ENCODE data around the gene ADAM19.

ADAM19 gene

DNA sequence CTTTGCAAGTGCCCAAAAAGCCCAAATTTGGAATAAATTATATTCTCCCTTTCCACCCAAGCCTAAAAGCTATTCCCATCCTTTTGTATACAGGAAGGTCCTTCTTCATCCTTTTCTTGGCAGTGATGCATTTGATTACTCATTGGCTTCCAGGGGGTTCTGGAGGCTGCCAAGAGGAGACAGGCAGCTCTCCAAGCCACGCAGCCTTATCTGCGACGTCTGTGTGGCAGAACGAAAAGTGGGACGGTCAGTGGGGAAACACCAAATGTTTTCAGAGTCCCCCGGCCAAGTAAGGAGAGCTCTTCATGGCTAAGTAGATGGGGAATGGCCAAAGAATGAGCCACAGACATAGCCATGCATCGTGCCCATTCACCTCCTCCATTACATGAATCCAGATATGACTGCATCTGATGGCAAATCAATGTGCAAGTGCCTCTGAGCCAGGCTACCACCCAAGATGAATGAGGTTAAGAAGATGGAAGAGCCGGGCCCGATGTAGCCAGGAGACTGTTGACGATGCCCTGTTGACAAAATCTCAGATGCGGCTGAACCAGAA, 12.1 kb downstream of the ADAM19 start:
- DNase-seq (ENCODE audit: low read depth): no peak

DNA sequence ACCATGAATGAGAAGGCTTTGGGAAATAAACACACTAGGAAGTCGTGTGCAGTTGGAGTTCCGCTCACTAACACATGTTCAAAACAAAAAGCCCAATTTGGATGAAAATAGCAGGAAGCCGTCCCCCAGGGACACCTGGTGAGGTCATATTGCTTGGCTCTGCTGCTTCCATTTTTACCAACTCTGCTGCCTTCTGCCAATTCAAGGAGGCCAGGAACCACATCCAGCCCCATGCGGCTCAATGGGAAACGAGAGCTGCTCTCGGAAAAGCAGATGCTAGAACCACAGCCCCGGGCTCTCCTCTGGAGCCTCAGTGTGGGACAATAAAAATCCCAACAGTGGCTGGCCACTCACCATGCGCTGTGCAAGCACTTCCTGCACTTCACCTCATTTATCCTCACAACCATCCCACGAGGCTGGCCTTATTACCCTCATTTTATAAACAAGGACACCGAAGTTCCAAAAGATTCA, 13.4 kb downstream of the ADAM19 start:
- no peak for DNase-seq (ENCODE audit: low read depth)

DNA sequence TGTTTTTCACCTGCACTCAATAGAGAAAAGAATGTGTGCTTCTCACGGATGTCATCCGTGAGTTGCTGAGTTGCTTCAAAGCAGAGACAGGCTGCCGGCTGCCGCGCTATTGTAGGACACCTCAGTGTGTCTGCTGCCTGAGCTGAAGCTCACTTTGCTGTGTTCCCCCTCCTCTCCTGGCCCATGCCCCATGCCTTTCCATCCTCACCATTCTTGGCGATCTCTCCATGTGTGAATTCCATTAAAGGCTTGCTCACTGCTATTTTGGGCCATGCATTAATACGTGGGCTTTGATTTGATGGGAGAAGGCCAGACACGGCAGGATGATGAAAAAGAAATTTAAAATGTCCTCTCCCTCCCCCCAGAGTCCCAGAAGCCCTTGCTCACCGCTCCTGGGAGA, 14.5 kb downstream of the ADAM19 start:
- no peak for DNase-seq (ENCODE audit: low read depth)

DNA sequence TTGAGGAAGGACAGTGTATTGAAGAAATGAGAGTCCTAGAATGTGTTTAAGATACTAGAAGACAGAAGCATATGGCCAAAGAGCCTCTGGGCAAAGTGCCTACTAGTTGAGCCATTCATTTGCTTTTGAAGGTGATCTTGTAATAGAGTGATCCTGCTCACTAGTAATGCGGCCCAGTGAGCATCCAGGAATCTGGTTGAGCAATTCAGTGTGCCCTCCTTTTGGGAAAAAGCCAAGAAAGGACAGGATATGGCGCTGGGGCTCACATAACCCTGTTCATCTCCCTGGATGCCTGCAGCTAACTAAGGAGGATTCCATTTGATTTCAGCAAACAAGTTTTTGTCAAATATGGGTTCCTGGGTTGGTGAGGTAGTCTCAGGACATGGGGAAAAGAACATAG, 16.3 kb downstream of the ADAM19 start:
- DNase-seq (ENCODE audit: low read depth): no peak

DNA sequence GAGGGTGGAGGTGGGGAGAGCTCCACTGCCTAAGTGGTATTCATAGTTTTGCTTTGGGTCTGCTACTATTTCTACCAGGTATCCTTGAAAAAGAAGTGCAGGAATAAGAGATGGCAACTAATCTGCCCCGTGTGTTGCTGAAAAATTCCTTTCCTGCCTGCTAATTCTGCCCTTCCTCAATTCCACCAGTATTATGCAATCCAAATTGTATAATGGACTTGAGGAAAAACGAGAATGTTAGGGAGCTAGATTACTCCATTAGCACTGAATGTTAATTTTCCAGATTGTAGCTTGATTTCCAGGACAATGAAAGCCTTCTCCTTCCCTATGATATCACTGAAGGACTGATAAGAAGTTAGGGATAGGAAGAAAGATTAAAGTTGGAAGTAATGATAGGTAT, 16.9 kb downstream of the ADAM19 start:
- DNase-seq (ENCODE audit: low read depth): no peak

DNA sequence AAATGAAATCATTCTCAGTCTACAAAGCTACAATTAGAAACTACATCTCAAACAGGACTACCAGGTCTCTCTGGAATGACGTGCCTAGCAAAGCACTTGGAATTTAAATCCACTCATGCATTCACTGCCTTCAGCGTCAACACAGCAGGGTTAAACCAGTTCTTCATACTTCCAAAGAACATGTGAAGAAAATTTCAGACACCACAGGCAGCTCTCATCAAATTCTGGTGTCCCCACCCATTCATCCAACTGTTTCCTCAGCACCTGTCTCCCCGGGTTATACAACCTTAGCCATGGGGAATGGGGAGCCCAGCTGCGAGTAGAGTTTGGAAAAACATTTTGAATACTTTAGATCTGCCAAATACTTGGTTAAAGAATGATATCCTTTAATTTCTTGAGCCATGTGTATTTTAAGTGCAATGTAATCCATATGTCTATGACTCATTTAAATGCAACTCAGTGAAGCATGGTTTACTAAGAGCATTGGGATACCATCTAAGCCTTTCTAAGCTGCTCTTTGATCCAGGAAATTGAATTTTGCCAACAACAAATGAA, 17.5 kb downstream of the ADAM19 start:
- no peak for DNase-seq (ENCODE audit: low read depth)

DNA sequence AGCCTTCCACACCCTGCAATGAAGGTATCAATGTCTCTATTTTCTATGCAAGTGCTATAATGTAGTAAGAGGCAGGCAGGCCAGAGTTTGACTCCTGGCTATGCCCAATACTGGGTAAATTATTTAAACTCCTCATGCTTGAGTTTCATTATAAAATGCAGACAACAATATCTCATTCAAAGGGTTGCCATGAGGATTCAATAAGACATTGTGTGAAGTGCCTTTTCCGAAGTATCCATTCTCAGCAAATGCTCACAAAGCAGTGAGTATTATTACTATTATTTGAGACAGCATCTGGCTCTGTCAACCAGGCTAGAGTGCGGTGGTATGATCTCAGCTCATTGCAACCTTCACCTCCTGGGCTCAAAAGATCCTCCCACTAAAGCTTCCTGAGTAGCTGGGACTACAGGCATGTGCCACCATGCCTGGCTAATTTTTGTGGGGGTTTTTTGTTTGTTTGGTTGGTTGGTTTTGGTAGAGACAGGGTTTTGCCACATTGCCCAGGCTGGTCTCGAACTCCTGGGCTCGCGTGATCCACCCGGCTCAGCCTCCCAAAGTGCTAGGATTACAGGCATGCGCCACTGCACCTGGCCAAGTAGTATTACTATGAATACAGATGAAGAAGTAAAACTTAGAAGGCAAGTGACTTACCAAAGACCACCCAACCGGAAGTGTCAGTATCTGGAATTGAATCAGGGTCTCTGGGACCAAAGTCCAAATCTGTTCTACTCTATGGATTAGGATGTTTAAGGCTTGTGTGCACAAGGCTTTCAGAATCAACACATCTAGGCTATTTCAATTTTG, 18.8 kb downstream of the ADAM19 start:
- no peak for DNase-seq (ENCODE audit: low read depth)

DNA sequence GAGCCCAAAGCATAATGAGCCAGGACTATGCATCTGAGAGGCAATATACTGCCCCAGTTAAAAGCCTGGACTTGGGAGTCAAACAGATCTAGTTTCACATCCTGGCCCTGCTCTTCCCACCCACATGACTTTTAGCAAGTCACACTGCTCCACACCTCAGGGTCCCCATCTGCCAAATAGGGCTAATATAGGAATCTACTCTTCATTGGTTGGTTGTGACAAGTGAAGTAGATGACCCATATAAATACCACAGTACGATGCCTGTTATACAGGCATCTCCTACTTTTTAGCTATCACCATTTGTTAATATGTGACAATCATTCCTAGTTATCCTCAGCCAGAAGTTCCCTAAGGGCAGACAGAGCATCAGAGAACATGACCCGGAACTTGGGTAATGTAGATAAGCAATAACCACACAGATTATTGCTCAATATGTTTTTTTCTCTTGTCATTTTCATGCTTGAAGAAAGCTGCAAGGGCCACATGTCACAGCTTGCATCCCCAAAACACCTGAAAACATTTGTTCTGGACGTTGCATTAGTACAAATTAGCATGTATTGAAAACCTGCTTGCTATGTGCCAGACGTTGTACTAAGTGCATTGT, 20.4 kb downstream of the ADAM19 start:
- DNase-seq (ENCODE audit: low read depth): no peak

DNA sequence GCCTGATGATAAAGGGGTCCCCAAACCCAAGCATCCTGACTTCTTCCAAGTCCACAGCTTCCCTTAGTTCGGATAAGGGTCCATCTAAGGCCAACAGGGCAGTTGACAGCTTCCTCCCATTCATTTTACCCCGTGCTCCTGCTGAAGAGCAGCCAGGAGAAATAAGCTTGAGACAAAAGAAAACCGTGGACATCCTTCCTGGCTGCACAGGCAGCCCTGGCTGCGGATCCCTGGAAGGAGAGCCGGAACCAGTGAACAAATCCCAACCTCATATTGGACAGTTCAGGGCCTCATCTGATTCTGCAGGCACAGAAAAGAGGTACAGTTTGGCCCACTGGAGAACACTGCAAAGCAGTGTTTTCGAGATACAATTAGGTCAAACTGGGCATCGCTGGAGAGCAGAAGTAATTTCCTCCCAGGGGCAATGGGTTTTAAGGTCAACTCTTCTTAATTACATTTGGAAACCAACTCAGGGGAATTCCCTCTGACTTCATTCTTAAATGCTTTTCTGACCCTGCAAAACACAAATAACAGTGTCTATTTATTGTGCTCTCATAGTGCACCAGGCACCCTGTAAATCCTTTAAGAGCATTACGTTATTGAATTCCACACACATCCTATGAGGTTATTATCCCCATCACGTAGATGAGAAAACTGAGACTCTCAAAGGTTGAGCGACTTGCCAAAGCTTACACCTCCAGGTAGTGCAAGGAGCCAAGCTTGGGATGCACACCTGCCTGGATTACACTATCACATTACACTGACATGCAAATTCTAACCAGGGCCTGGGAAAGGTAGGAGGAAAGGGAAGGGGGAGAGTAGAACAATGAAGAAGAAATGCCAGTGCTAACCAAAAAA, 21.2 kb downstream of the ADAM19 start:
- DNase-seq (ENCODE audit: low read depth): no peak

DNA sequence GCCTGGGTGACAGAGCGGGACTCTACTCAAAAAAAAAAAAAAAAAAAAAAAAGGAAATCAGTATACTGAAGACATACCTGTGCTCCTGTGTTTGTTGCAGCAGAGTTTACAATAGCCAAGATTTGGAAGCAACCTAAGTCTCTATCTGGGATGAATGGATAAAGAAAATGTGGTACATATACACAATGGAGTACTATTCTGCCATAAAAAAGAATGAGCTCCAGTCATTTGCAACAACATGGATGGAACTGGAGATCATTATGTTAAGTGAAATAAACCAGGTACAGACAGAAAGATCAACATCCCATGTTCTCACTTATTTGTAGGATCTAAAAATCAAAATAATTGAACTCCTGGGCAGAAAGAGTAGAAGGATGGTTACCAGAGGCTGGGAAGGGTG, 22.9 kb downstream of the ADAM19 start:
- DNase-seq (ENCODE audit: low read depth): no peak

DNA sequence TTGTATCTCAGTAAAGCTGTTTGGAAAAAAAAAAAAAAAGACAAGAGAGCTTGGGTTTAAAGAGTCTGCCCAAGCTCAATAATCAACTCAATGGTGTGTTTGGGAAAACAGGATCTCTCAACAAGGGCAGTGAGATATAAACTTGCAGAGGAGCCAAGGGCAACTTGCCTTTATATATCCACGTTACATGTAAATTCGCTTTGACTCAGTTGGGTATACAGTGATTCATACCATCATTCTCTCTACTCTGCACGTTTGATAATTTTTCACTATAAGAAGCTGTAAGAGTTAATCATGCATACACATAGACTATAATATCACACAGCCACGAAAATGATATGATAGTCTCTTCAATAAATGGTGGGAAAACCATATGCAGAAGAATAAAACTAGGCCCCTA, 24.9 kb downstream of the ADAM19 start:
- DNase-seq (ENCODE audit: low read depth): no peak

DNA sequence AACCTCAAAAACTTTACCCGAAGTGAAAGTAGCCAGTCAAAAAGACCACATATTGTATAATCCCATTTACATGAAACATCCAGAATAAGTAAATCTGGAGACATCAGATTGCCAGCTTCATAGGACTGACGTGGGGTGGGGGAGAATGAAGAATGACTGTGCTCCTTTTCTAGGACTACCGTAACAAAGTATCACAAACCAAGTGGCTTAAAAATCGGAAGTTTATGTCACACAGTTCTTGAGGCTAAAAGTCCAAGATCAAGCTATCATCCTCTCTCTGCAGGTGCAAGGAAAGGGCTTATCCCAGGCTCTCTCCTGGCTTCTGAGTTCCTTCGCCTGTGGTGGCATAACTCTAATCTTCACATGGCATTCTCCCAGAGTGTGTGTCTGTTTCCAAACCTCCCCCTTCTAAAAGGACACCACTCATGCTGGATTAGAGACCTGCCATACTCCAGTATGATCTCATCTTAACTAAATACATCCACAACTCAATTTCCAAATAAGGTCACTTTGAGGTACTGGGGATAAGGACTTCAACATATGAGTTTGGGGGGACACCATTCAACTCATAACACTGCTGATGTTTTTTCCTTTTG, 25.5 kb downstream of the ADAM19 start:
- no peak for DNase-seq (ENCODE audit: low read depth)

DNA sequence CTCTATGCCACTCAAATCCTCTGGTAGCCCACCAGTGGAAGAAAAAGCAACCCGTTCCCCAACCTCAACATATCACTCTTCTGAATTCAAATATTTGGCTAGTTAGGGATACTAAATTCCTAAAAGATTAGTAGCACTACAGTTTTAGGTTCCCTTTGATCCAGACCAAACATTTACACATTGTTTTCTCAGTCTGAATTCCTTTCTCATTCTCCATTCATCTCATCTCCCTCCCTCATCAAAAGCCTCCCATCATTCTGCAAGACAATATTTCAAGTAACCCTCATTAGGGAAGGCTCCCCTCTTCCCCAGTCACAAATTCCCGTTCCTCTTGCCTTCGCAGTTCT, 26.3 kb downstream of the ADAM19 start:
- DNase-seq (ENCODE audit: low read depth): no peak

DNA sequence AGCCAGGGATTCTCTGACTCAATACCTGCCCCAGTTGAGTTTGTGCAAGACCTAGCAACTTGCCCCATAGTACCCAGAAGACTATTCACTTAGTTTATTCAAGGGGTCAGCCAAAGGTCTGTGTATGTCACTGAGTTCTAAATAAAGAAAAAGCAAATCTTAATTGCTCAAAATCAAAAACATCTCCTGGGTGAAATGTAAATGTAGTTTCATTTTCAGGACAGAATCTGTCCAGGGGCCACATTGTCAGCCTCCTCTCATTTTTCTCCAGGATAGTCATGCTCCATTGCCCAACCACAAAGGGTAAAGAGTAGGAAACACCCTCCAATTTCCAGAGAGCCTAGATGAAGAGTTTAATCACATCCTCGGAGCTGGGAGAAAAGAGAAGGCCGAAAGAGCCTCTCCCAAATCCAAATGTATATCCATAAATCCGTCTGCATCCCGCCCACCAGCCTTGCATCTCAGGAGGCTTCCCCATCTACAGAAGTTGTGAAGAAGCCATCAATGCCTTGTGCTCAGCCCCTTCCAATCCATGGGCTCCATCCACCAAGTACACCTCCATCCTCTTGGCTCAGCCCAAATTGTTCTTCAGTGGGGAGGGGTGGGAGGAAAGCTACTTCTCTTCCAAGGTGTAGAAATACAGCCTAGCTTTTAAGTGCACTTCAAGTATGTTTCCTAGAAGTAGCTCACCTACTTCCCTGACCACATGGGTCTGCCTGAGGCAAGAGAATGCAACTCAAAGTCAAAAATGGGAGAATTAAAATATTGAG, 26.9 kb downstream of the ADAM19 start:
- no peak for DNase-seq (ENCODE audit: low read depth)

DNA sequence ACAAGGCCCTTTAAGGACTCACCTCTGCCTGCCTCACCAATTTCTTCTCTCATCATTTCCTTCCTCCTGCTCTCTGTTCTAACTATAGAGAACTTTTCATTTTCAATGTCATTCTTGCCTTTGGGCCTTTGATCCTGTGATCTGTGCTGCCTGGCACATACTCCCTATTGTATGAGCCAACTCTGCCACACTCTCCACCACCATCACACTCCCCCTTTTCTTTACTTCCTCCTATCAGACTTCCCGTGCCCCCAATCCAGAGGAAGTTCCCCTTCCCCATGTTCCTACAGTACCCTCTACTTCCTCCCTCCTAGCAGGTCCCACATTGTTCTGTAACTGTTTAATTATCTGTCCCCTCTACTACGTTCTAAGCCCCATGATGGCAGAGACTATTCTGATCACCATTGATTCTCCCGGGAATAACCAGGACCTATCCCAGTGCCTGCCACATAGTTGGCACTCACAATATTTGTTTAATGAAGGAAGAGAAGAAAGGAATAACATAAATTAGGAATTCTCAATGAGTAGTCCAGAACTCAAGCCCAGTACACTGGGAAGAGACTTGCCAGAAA, 27.5 kb downstream of the ADAM19 start:
- no peak for DNase-seq (ENCODE audit: low read depth)

DNA sequence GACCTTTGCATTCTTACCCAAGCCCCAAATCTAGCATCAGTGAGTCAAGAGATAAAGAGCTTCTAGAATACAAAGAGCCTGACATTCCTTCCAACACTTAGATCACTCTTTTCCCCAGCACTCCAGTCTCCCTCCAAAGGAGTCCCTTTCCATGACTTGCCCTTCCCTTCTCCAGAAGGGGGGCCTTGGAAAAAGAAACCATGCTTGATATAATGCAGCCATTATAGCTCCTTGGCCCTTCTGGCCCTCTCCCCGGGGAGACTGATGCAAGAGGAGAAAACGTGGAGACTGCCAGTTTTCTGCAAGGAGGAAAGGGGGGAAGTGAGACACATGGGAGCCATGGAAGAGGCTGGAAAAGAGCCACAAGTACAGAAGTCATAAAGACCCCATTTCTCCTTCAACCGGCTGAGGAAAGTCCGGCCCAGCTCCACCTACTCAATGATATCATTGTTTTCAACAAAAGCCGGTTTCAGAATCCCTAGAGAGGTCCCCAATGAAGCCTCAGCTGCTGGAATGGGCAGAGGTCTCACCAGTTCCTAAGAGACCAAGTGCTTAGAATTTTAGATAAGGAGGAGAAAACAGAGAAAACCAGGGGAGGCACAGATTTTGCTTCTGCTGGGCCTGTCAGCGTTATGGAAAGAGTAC, 29.0 kb downstream of the ADAM19 start:
- DNase-seq (ENCODE audit: low read depth): no peak

DNA sequence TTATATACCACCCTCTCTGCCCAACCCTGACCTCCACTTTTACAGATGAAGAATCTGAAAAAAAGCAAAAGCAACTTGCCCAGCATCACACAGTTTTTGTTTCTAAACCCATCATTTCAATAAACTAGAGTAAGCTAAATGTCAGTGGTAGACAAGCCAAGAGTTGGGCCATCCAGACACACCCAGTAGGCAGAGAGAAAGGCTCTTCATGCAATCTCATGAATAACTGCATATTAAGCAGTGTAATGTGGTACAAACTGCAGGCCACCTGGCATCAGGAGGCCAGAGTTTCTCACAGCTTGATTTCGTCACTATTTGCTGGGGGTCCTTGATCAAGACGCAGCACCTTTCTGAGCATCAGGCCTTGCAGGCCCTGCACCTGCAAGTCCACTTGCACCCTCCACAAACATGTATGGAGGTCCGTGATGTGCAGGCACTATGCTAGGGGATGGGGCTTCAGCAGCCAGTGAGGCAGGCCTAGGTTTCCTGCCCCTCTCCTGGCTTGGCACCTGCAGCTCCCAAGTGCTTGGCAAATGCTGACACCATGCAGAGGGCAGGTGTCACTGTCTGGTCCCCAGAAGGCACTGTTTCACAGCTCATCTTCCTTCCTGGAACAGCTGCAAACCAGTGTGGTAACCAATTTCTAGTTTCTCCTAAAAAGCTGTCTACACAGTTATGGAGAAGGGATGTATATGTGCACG, 29.8 kb downstream of the ADAM19 start:
- DNase-seq (ENCODE audit: low read depth): no peak

DNA sequence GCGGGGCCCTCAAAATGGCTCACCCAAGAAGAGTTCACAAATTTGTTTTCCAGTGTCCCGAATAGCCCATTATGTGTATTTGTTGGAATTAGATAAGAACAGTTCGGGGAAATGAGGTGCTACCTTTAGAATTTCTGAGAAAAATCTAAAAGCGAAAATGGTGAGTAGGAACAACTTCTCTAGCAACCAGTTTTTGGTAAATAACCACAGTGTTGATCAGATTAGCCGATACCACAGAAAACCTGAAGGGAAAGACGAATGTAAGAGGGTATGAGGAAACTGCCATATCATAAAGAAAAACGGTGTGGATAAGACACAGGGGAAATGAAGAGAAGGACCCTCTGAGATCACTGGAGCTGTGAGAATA, 31.0 kb downstream of the ADAM19 start:
- DNase-seq (ENCODE audit: low read depth): no peak

DNA sequence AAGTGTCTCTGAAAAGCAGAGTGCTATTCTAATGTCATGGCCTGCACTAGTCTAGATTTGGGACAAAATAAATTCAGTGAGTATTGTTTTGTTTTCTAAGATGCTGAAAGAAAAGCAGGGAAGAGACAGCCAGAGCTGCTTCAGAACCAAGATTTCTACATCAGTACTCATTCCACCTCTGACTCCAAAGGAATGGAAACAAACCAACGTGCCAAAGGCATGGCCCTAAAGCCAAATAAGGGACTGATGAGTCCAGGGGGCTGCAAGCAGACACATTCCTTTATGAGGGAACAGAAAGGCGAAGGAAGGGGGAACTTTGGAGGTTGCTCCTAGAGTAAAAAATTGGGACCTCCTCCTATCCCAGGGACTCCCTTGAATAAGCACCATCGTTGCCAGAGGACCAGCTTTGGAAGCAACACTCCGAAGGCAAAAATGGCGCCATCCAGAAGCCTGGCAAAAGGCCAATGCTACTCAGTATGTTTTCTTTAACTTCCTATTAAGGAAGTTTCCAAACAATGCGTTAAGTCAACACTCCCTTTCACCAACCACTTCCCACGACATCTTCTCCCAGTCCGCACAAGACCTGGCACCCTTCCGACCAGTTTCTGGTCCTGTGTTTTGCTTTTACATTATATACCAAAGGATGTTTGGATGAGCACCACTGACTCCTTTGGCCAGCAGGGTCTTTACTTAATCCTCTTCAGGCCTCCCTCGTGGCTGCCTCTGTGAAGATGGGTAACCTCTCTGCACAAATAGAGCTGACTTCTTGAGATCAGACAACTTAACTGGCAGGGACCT, 31.6 kb downstream of the ADAM19 start:
- no peak for DNase-seq (ENCODE audit: low read depth)

Data from stimulated activated CD8-positive, alpha-beta memory T cell treated with anti-CD3 and anti-CD28 coated beads, Interleukin-12 subunit alpha, Interleukin-12 subunit beta, amount 100 ng/mL, for 1 hour (primary cell).